H1 (cell line): ENCODE measurements around the gene CAP2. TPM values are rescaled to one million over a fixed set of nuclear protein-coding genes. Genes with fewer than 3 reads are reported as not detected.

ENCODE experiments used
- CTCF ChIA-PET: fragments of 300-600 bp; sonication (Branson Sonifier 250); formaldehyde crosslinking; loops from one replicate; lab custom pipeline; 2021; ENCODE audit not compliant: partially characterized antibody; lab: Charles Lee
- POLR2A ChIA-PET: fragments of 300-600 bp; sonication (Branson Sonifier 250); formaldehyde crosslinking; loops from one replicate; lab custom pipeline; 2021; ENCODE audit warnings: inconsistent platforms; ENCODE audit not compliant: partially characterized antibody; lab: Charles Lee
- DNase-seq, 2 experiments: peaks; one replicate each; pipeline versions ENCODE4 v3.0.0 to v3.0.0-alpha.2; 2010 to 2022; ENCODE audit warnings: low spot score in 2 of 2, low read depth in 1 of 2, mixed read lengths in 1 of 2
- FAIRE-seq: peaks from 2 replicates; lab custom pipeline; 2011; peaks lifted over from hg19 to GRCh38; lab: Jason Lieb, UNC
- H2AFZ ChIP-seq: 2 replicates; pipeline ENCODE4 v1.8.1; 2012; ENCODE audit warnings: low read length, inconsistent platforms
- H2AK5ac ChIP-seq: 2 replicates; pipeline ENCODE4 v1.6.1; 2013; ENCODE audit warnings: low read depth, low read length
- H2BK120ac ChIP-seq: replicated peaks from 2 replicates; pipeline ENCODE3; 2013; ENCODE audit warnings: low read depth, low read length, inconsistent platforms
- H2BK12ac ChIP-seq: 2 replicates; pipeline ENCODE4 v1.6.1; 2013; ENCODE audit warnings: low read depth, low read length
- H2BK15ac ChIP-seq: 2 replicates; pipeline ENCODE4 v1.6.1; 2013; ENCODE audit warnings: low read length
- H2BK20ac ChIP-seq: 2 replicates; pipeline ENCODE4 v1.6.1; 2013; ENCODE audit warnings: low read length
- H2BK5ac ChIP-seq: 2 replicates; pipeline ENCODE4 v1.6.1; 2013; ENCODE audit warnings: low read depth, low read length
- H3K14ac ChIP-seq: 2 replicates; pipeline ENCODE4 v1.6.1; 2013; ENCODE audit warnings: inconsistent platforms; ENCODE audit not compliant: insufficient read length
- H3K18ac ChIP-seq: 2 replicates; pipeline ENCODE4 v1.6.1; 2013; ENCODE audit warnings: low read length; ENCODE audit errors: extremely low read depth
- H3K23ac ChIP-seq: 2 replicates; pipeline ENCODE4 v1.6.1; 2013; ENCODE audit warnings: inconsistent platforms; ENCODE audit not compliant: insufficient read length
- H3K23me2 ChIP-seq: 2 replicates; pipeline ENCODE4 v1.6.1; 2013; ENCODE audit warnings: low read depth, low read length
- H3K27ac ChIP-seq: 2 replicates; pipeline ENCODE4 v1.6.1; 2011; ENCODE audit warnings: low read depth, low read length, inconsistent platforms
- H3K27me3 ChIP-seq, 4 experiments: replicated peaks in 1 of 4; 1 replicate in 1 of 4; 2 replicates in 3 of 4; pipeline versions ENCODE4 v1.6.1 to v1.8.1; 2011 to 2013; ENCODE audit warnings: low read length in 3 of 4, mild to moderate bottlenecking in 3 of 4, inconsistent platforms in 2 of 4, mixed read lengths in 2 of 4, moderate library complexity in 1 of 4; ENCODE audit not compliant: control insufficient read depth in 3 of 4, insufficient read depth in 3 of 4; ENCODE audit errors: extremely low read depth in 1 of 4
- H3K36me3 ChIP-seq, 4 experiments: 2 replicates each; pipeline versions ENCODE4 v1.6.1 to v1.8.1; 2011 to 2013; ENCODE audit warnings: mild to moderate bottlenecking in 4 of 4, low read length in 3 of 4, moderate library complexity in 2 of 4, control low read depth in 1 of 4, inconsistent platforms in 1 of 4; ENCODE audit not compliant: insufficient read depth in 4 of 4, control insufficient read depth in 2 of 4
- H3K4ac ChIP-seq: replicated peaks from 2 replicates; pipeline ENCODE3; 2013; ENCODE audit warnings: low read length, low read depth, mixed read lengths, inconsistent platforms; ENCODE audit not compliant: insufficient read length
- H3K4me1 ChIP-seq, 4 experiments: replicated peaks in 1 of 4; 1 replicate in 1 of 4; 2 replicates in 3 of 4; pipeline versions ENCODE4 v1.6.1 to v1.8.1; 2011 to 2013; ENCODE audit warnings: low read length in 3 of 4, inconsistent platforms in 2 of 4, mixed read lengths in 1 of 4; ENCODE audit not compliant: insufficient read depth in 4 of 4, control insufficient read depth in 3 of 4
- H3K4me2 ChIP-seq, 2 experiments: 2 replicates each; pipeline versions ENCODE4 v1.6.1 to v1.8.1; 2011 to 2013; ENCODE audit warnings: low read depth in 2 of 2, low read length in 2 of 2, control low read depth in 1 of 2, inconsistent platforms in 1 of 2, mild to moderate bottlenecking in 1 of 2; ENCODE audit not compliant: insufficient read depth in 1 of 2
- H3K4me3 ChIP-seq, 4 experiments: fragments of 200-600, 300-600 bp in 1 of 4; sonication (generic), shearing (Covaris generic), sonication (Bioruptor Twin) in 1 of 4; 2 replicates each; pipeline versions ENCODE4 v1.5.1 to v1.8.1; 2011 to 2016; ENCODE audit warnings: low read length in 4 of 4, low read depth in 3 of 4, control low read depth in 2 of 4, inconsistent platforms in 2 of 4, mild to moderate bottlenecking in 2 of 4, mixed read lengths in 1 of 4, moderate library complexity in 1 of 4; ENCODE audit not compliant: insufficient read depth in 2 of 4; ENCODE audit errors: extremely low read depth in 1 of 4
- H3K56ac ChIP-seq: replicated peaks from 2 replicates; pipeline ENCODE3; 2013; ENCODE audit warnings: low read depth, mild to moderate bottlenecking, mixed read lengths, low read length, inconsistent platforms; ENCODE audit not compliant: insufficient read length
- H3K79me1 ChIP-seq: 2 replicates; pipeline ENCODE4 v1.6.1; 2013; ENCODE audit warnings: low read depth, low read length, control low read depth
- H3K79me2 ChIP-seq, 2 experiments: 2 replicates each; pipeline versions ENCODE4 v1.6.1 to v1.8.1; 2012 to 2013; ENCODE audit warnings: low read length in 2 of 2, mild to moderate bottlenecking in 2 of 2, inconsistent platforms in 1 of 2; ENCODE audit not compliant: insufficient read depth in 2 of 2, control insufficient read depth in 1 of 2
- H3K9ac ChIP-seq, 4 experiments: replicated peaks in 1 of 4; 1 replicate in 1 of 4; 2 replicates in 3 of 4; pipeline versions ENCODE4 v1.6.1 to v1.8.1; 2011 to 2013; ENCODE audit warnings: low read depth in 3 of 4, low read length in 3 of 4, control low read depth in 2 of 4, mild to moderate bottlenecking in 2 of 4, moderate library complexity in 2 of 4, inconsistent platforms in 1 of 4; ENCODE audit errors: extremely low read depth in 1 of 4
- H3K9me3 ChIP-seq, 2 experiments: 2 replicates each; pipeline versions ENCODE4 v1.6.1 to v1.8.1; 2012 to 2013; ENCODE audit warnings: mild to moderate bottlenecking in 2 of 2, moderate library complexity in 2 of 2, control low read depth in 1 of 2, inconsistent platforms in 1 of 2, low read depth in 1 of 2, low read length in 1 of 2, mixed read lengths in 1 of 2; ENCODE audit not compliant: insufficient read depth in 2 of 2
- H4K20me1 ChIP-seq, 2 experiments: replicated peaks in 1 of 2; 2 replicates each; pipeline versions ENCODE3 to v1.8.1; 2011 to 2013; ENCODE audit warnings: inconsistent platforms in 2 of 2, low read length in 2 of 2, mild to moderate bottlenecking in 1 of 2; ENCODE audit not compliant: insufficient read depth in 2 of 2, control insufficient read depth in 1 of 2
- H4K5ac ChIP-seq: 2 replicates; pipeline ENCODE4 v1.6.1; 2013; ENCODE audit warnings: low read length, low read depth, mixed read lengths, inconsistent platforms; ENCODE audit not compliant: insufficient read length
- H4K8ac ChIP-seq: 2 replicates; pipeline ENCODE4 v1.8.0; 2013; ENCODE audit warnings: mild to moderate bottlenecking, moderate library complexity, low read length, inconsistent platforms; ENCODE audit not compliant: insufficient read depth; ENCODE audit errors: extremely low read depth
- H4K91ac ChIP-seq: replicated peaks from 2 replicates; pipeline ENCODE3; 2013; ENCODE audit warnings: low read length, mixed read lengths, inconsistent platforms; ENCODE audit not compliant: insufficient read length
- ATF2 ChIP-seq: IDR thresholded peaks from 2 replicates; pipeline ENCODE4 v1.6.1; 2012; ENCODE audit warnings: low read length, inconsistent platforms
- CHD1 ChIP-seq: IDR thresholded peaks from 2 replicates; pipeline ENCODE4 v1.6.1; 2012; ENCODE audit warnings: low read depth, low read length, improper control_type of control experiment
- EGR1 ChIP-seq: IDR thresholded peaks from 2 replicates; pipeline ENCODE4 v1.6.1; 2011; ENCODE audit warnings: low read depth, low read length, borderline replicate concordance
- EP300 ChIP-seq, 2 experiments: IDR thresholded peaks; 1 replicate in 1 of 2; 2 replicates in 1 of 2; pipeline ENCODE4 v1.6.1; 2011 to 2012; ENCODE audit warnings: low read depth in 2 of 2, low read length in 2 of 2, mild to moderate bottlenecking in 2 of 2, borderline replicate concordance in 1 of 2, inconsistent platforms in 1 of 2, moderate library complexity in 1 of 2
- GABPA ChIP-seq: IDR thresholded peaks from 2 replicates; pipeline ENCODE4 v1.6.1; 2011; ENCODE audit warnings: mild to moderate bottlenecking, low read length, moderate library complexity, borderline replicate concordance; ENCODE audit not compliant: insufficient read depth
- HDAC6 ChIP-seq: IDR thresholded peaks from one replicate; pipeline ENCODE4 v1.7.1; 2012; ENCODE audit warnings: low read depth, mild to moderate bottlenecking, inconsistent platforms, low read length, moderate library complexity
- NRF1 ChIP-seq: IDR thresholded peaks from 2 replicates; pipeline ENCODE4 v1.6.1; 2011; ENCODE audit warnings: mild to moderate bottlenecking, low read depth, low read length, improper control_type of control experiment
- SIRT6 ChIP-seq: IDR thresholded peaks from one replicate; pipeline ENCODE4 v1.7.1; 2012; ENCODE audit warnings: low read length, inconsistent platforms
- SIX5 ChIP-seq: IDR thresholded peaks from 2 replicates; pipeline ENCODE4 v1.6.1; 2011; ENCODE audit warnings: mild to moderate bottlenecking, low read depth, low read length
- SP1 ChIP-seq: IDR thresholded peaks from 2 replicates; pipeline ENCODE4 v1.6.1; 2011; ENCODE audit warnings: low read depth, low read length
- SP2 ChIP-seq: IDR thresholded peaks from 2 replicates; pipeline ENCODE4 v1.6.1; 2012; ENCODE audit warnings: mild to moderate bottlenecking, low read length, inconsistent platforms
- SP4 ChIP-seq: IDR thresholded peaks from 2 replicates; pipeline ENCODE4 v1.6.1; 2012; ENCODE audit warnings: low read length, inconsistent platforms
- TBP ChIP-seq: IDR thresholded peaks from 2 replicates; pipeline ENCODE4 v1.6.1; 2011; ENCODE audit warnings: low read depth, low read length, improper control_type of control experiment
- YY1 ChIP-seq: IDR thresholded peaks from 2 replicates; pipeline ENCODE4 v1.6.1; 2011; ENCODE audit warnings: low read depth, mild to moderate bottlenecking, low read length
- WGBS, 2 experiments: shearing (Covaris generic) in 1 of 2; methylation state at CpG; one replicate each; pipeline versions ENCODE4 v1.1.6 to v1.1.7; 2013 to 2015; ENCODE audit warnings: low lambda C conversion rate in 2 of 2, mixed read lengths in 2 of 2, inconsistent platforms in 1 of 2, low coverage in 1 of 2, missing lambda C conversion rate in 1 of 2; ENCODE audit not compliant: insufficient replicate concordance in 2 of 2, insufficient coverage in 1 of 2, insufficient read length in 1 of 2; ENCODE audit errors: extremely low coverage in 1 of 2, missing lambda C conversion rate in 1 of 2; 5-methylcytosine and 5-hydroxymethylcytosine counted together
- polyA plus RNA-seq, 7 experiments: library from polyadenylated mRNA; depleted of rRNA in 3 of 7; stranded (reverse) in 5 of 7; unstranded in 2 of 7; fragments of >200 nt in 5 of 7; fragments of 200-250 nt in 2 of 7; gene quantifications; 1 replicate in 5 of 7; 2 replicates in 1 of 7; 4 replicates in 1 of 7; pipeline versions ENCODE4 v1.2.1 to v1.2.3, GENCODE V29; 2011 to 2013; ENCODE audit warnings: missing spikeins in 2 of 7, mixed read lengths in 2 of 7
- total RNA-seq: library from RNA; stranded (reverse); fragmentation: NEBNext Ultra II Directional; extraction: Animal tissue kit (Norgen Biotek cat#: 25700); gene quantifications from 2 replicates; pipeline ENCODE4 v1.2.1, GENCODE V29; 2021

Gene CAP2
- total and polyA plus RNA-seq, 2 of the 8 experiments (the other 6 are each of a cell fraction or from before 2014, with no cell fraction given) = 7.2 to 10.0 TPM

- H3K27me3 ChIP-seq = no peaks in the 10 kb centered on the region
- H3K36me3 ChIP-seq = no peaks in the 10 kb centered on the region
- H2BK15ac ChIP-seq = no peak overlapping the region
- H2BK5ac ChIP-seq = no peak overlapping the region
- WGBS, 2 experiments = 90% methylated on average over 4 of the region's 4 CpGs; no CpG with 5 or more reads in 1 of the 2 experiments
- no peak overlapping the region for H3K18ac ChIP-seq
- H2BK12ac ChIP-seq = no peak overlapping the region
- no peak overlapping the region for H2BK120ac ChIP-seq
- FAIRE-seq (no peak), DNase-seq (no peak)
- no peak overlapping the region for H3K4ac ChIP-seq
- H3K23ac ChIP-seq = no peak overlapping the region
- ChIA-PET CTCF (interaction anchor here (1.0 kb wide), 1 partner anchor 9 kb away, joined by 3 read pairs; no protein-coding TSS in a partner anchor), POLR2A (interaction anchor here (0.7 kb wide), 1 partner anchor 74 kb away, joined by 3 read pairs; no protein-coding TSS in a partner anchor)
- H2AFZ ChIP-seq = no peak overlapping the region
- no peaks in the 10 kb centered on the region; a peak in 1 of 7 replicates for H3K4me1 ChIP-seq
- H3K9ac ChIP-seq = no peak overlapping the region
- no peak overlapping the region for H2AK5ac ChIP-seq
- H4K91ac ChIP-seq = no peak overlapping the region
- H3K23me2 ChIP-seq = no peaks in the 10 kb centered on the region
- 0 out of 4 replicates have a peak, but pooled peaks cover 0 to 9% of the 10 kb centered on the region in 2 experiments for H3K79me2 ChIP-seq
- H4K20me1 ChIP-seq = no peaks in the 10 kb centered on the region
- no peak overlapping the region for H4K5ac ChIP-seq
- H4K8ac ChIP-seq = no peak overlapping the region
- H2BK20ac ChIP-seq = no peak overlapping the region
- H3K9me3 ChIP-seq = peaks cover 5 to 8% of the 10 kb centered on the region in 2 experiments; a peak in 2 of 4 replicates
- no peak overlapping the region for H3K14ac ChIP-seq
- H3K27ac ChIP-seq = no peak overlapping the region
- no peak overlapping the region for H3K4me3 ChIP-seq
- no peak overlapping the region for H3K4me2 ChIP-seq
- H3K56ac ChIP-seq = no peak overlapping the region
- no peaks in the 10 kb centered on the region for H3K79me1 ChIP-seq
- TF ChIP-seq SIX5 (no peak), NRF1 (no peak), GABPA (no peak), YY1 (no peak), TBP (no peak), SP1 (no peak), EGR1 (no peak), SP4 (no peak), HDAC6 (no peak), SP2 (no peak), ATF2 (no peak), EP300 (IDR thresholded peaks at IDR 0.05; ENCODE audit: borderline replicate concordance in 1 of 2, low read depth in 2 of 2, low read length in 2 of 2) (no peak), CHD1 (no peak), SIRT6 (no peak)
These were observed 16.9 kb downstream of the CAP2 start for GRCh38 chr6:17410281-17410680.
